OCI-LY7 (cell line): ENCODE data around the gene MKNK1. TPM values are rescaled to one million over a fixed set of nuclear protein-coding genes. Genes with fewer than 3 reads are reported as not detected.

Experiments
- BruUV-seq: library from RNA; stranded (reverse); fragments of 400-500 nt; replicated peaks from 2 replicates; lab custom pipeline; 2021; lab: Mats Ljungman, UMichigan
- CTCF ChIA-PET: fragments of 300-600 bp; sonication (Branson Sonifier 250); formaldehyde crosslinking; loops from one replicate; lab custom pipeline; 2022; ENCODE audit warnings: antibody characterized with exemption; ENCODE audit not compliant: unreplicated experiment; lab: Charles Lee
- POLR2A ChIA-PET: fragments of 300-600 bp; sonication (Branson Sonifier 250); formaldehyde crosslinking; loops from one replicate; lab custom pipeline; 2022; ENCODE audit warnings: antibody characterized with exemption; lab: Charles Lee
- DNase-seq: peaks from one replicate; pipeline ENCODE4 v3.0.0-alpha.2; 2015; ENCODE audit warnings: low spot score
- H2AFZ ChIP-seq: fragments of 200-600 bp; sonication (generic), shearing (Covaris generic); 2 replicates; pipeline ENCODE4 v1.6.1; 2014; ENCODE audit warnings: mild to moderate bottlenecking, antibody characterized with exemption, low read length, moderate library complexity
- H3K27ac ChIP-seq: fragments of 200-600 bp; sonication (generic); 2 replicates; pipeline ENCODE4 v1.5.1; 2014; ENCODE audit warnings: mixed run types, low read depth, mild to moderate bottlenecking, moderate library complexity, low read length, inconsistent platforms; ENCODE audit not compliant: poor library complexity, severe bottlenecking
- H3K36me3 ChIP-seq: fragments of 200-600 bp; sonication (generic); 2 replicates; pipeline ENCODE4 v1.6.1; 2014; ENCODE audit warnings: mild to moderate bottlenecking, antibody characterized with exemption, low read length, moderate library complexity, mixed read lengths; ENCODE audit not compliant: insufficient read depth
- H3K4me1 ChIP-seq: fragments of 200-600 bp; sonication (generic); 2 replicates; pipeline ENCODE4 v1.5.1; 2014; ENCODE audit warnings: mild to moderate bottlenecking, low read length; ENCODE audit not compliant: insufficient read depth, poor library complexity, severe bottlenecking
- H3K4me2 ChIP-seq: fragments of 200-600 bp; sonication (generic); 2 replicates; pipeline ENCODE4 v1.6.1; 2014; ENCODE audit warnings: mild to moderate bottlenecking, low read length
- H3K4me3 ChIP-seq: fragments of 200-600 bp; sonication (generic); 2 replicates; pipeline ENCODE4 v1.5.1; 2014; ENCODE audit warnings: mild to moderate bottlenecking, low read depth, low read length; ENCODE audit not compliant: poor library complexity, severe bottlenecking
- H3K79me2 ChIP-seq: fragments of 200-600 bp; sonication (generic); 2 replicates; pipeline ENCODE4 v1.6.1; 2016; ENCODE audit warnings: low read depth, mild to moderate bottlenecking, low read length, moderate library complexity, mixed read lengths; ENCODE audit not compliant: insufficient read depth
- H3K9me2 ChIP-seq: fragments of 200-600 bp; sonication (generic); 2 replicates; pipeline ENCODE4 v1.6.1; 2016; ENCODE audit warnings: mild to moderate bottlenecking, low read length, mixed read lengths; ENCODE audit not compliant: insufficient read depth
- H3K9me3 ChIP-seq: fragments of 200-600 bp; sonication (generic); 2 replicates; pipeline ENCODE4 v1.6.1; 2014; ENCODE audit warnings: mild to moderate bottlenecking, mixed run types, low read length, mixed read lengths
- H4K20me1 ChIP-seq: fragments of 200-600 bp; sonication (generic); 2 replicates; pipeline ENCODE4 v1.6.1; 2014; ENCODE audit warnings: mild to moderate bottlenecking, antibody characterized with exemption, low read length, moderate library complexity, mixed read lengths; ENCODE audit not compliant: insufficient read depth
- EZH2phosphoT487 ChIP-seq: fragments of 200-600 bp; sonication (generic); IDR thresholded peaks from 2 replicates; pipeline ENCODE4 v1.6.1; 2018; ENCODE audit warnings: low read depth, borderline replicate concordance, mild to moderate bottlenecking, mixed run types, antibody characterized with exemption, low read length, moderate library complexity, mixed read lengths
- intact Hi-C: fragments of 100-400 bp; cut with micrococcal nuclease; formaldehyde crosslinking; loops from one replicate; pipeline ENCODE4 v1.10.0; 2022; ENCODE audit not compliant: unreplicated experiment
- total RNA-seq, 2 experiments: library from RNA; depleted of rRNA in 1 of 2; stranded (reverse); fragments of >200 nt in 1 of 2; shearing (Covaris generic) in 1 of 2; gene quantifications; 2 replicates each; pipeline ENCODE4 v1.2.3, GENCODE V29; 2014 to 2022
- TF ChIP-seq, protein P1 (sequence below): fragments of 200-600 bp; sonication (generic); conservative IDR thresholded peaks from 2 replicates; pipeline ENCODE4 v1.5.1; 2014; ENCODE audit warnings: mild to moderate bottlenecking, antibody characterized with exemption, low read length, moderate library complexity, mixed read lengths

MKNK1 gene
- total RNA-seq, 2 experiments from 2014 or later: 11.5 to 24.0 TPM

DNA sequence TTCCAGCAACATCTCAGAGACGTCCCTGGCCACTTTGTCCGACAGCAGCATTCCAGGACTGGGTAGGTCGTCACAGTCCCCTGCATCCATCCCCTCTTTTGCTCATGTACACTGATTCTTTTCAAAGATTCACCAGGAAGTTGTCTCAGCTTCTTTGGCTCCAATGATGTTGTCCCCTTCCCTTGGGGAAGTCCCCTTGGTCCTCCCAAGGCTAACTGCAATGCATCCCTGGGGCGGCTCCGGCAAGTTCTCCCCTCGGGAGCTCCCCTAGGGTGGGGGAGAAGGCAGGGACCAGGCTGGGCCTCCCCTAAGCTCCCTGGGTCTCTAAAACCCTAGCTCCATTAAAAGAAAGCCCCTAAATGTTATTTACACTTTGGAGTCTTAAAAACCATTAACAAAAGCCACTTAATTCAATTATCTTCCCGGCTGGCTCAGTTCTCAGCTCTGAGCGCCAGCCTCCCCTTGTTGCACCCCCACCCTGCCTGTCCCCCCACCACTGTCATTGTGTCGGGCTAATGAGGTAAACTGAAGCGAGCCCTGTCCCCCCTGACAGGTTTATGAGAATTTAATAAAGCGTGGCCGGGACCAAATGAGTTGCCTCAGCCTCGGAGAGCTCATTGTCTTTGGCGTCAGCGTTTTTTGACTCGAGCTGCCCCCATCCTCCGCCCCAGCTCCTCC is 77.9 kb downstream of the MKNK1 start:
- TF ChIP-seq EZH2phosphoT487: no peak
- TF ChIP-seq, protein P1, sequence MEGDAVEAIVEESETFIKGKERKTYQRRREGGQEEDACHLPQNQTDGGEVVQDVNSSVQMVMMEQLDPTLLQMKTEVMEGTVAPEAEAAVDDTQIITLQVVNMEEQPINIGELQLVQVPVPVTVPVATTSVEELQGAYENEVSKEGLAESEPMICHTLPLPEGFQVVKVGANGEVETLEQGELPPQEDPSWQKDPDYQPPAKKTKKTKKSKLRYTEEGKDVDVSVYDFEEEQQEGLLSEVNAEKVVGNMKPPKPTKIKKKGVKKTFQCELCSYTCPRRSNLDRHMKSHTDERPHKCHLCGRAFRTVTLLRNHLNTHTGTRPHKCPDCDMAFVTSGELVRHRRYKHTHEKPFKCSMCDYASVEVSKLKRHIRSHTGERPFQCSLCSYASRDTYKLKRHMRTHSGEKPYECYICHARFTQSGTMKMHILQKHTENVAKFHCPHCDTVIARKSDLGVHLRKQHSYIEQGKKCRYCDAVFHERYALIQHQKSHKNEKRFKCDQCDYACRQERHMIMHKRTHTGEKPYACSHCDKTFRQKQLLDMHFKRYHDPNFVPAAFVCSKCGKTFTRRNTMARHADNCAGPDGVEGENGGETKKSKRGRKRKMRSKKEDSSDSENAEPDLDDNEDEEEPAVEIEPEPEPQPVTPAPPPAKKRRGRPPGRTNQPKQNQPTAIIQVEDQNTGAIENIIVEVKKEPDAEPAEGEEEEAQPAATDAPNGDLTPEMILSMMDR: no peak
- no peaks in the 10 kb centered on the region; the same call in 1 of the 2 replicates for H4K20me1 ChIP-seq
- CTCF ChIA-PET: interaction anchor here (0.5 to 1.5 kb wide), 4 partner anchors 49 to 205 kb away, joined by 3 to 4 read pairs (median 3); no protein-coding TSS in a partner anchor
- no peaks in the 10 kb centered on the region for H3K4me1 ChIP-seq
- no peaks in the 10 kb centered on the region for H3K9me3 ChIP-seq
- H3K36me3 ChIP-seq: no peaks in the 10 kb centered on the region
- BruUV-seq: no TSS peak
- POLR2A ChIA-PET: interaction anchor here (0.8 kb wide), 1 partner anchor 25 kb away, joined by 3 read pairs; no protein-coding TSS in a partner anchor
- H3K4me2 ChIP-seq: no peak overlapping the region
- H2AFZ ChIP-seq: no peak overlapping the region
- DNase-seq: no peak
- no peak overlapping the region for H3K27ac ChIP-seq
- H3K4me3 ChIP-seq: no peak overlapping the region
- no peaks in the 10 kb centered on the region for H3K9me2 ChIP-seq
- intact Hi-C loops: no loop called here
- no peaks in the 10 kb centered on the region for H3K79me2 ChIP-seq

DNA sequence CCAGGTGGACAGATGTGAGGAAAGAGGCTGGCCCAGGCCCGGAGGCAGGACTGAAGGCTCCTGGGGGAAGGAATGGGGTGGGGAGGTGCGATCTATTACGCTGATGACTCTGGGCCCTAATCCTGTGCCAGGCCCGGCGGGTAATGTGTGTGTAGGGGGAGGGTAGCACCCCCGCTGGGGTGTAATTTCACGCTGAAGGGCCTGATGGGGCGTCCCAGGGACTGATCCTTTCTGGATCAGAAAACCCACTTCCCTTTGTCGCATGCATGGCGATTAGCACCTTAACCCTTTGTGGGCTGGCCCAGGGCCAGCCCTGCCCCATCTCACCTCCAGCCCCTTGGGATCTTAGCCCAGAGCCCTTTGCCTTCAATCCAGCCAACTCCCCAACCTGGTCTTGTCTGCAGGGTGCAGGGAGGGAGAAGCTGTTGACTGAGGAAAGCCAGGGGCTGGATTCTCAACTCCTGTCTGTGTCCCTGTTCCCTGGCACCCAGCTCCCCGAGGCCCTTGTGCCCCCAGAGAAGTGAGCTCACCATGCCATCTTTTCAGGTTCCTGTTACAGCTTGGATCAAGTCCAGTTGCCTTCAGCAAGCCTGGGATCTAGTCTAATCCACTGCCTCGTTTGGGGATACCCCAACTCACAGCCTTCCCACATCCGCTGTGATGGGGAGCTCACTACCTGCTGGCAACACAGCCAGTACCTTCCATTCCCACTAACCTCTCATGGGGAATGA is 78.7 kb downstream of the MKNK1 start:
- Histone ChIP-seq H3K9me3 (no peaks in the 10 kb centered on the region), H4K20me1 (no peaks in the 10 kb centered on the region; the same call in 1 of the 2 replicates), H3K4me3 (no peak overlapping the region), H3K9me2 (no peaks in the 10 kb centered on the region), H3K79me2 (no peaks in the 10 kb centered on the region), H2AFZ (no peak overlapping the region), H3K27ac (no peak overlapping the region), H3K4me2 (no peak overlapping the region), H3K4me1 (no peaks in the 10 kb centered on the region), H3K36me3 (no peaks in the 10 kb centered on the region)
- TF ChIP-seq EZH2phosphoT487: no peak
- TF ChIP-seq, protein P1: no peak
- BruUV-seq: no TSS peak
- DNase-seq: no peak
- intact Hi-C loops: no loop called here
- POLR2A ChIA-PET: interaction anchor here (0.6 to 0.8 kb wide), 2 partner anchors 24 to 143 kb away, joined by 3 to 5 read pairs; partner anchors contain the start of gene ATPAF1
- CTCF ChIA-PET: interaction anchor here (0.5 to 0.9 kb wide), 3 partner anchors 76 to 205 kb away, joined by 3 read pairs; no protein-coding TSS in a partner anchor
